Liver (tissue), 9 donors: ENCODE measurements around the gene TRIP12. TPM values are rescaled to one million over a fixed set of nuclear protein-coding genes. Genes with fewer than 3 reads are reported as not detected.

Experiments
- DNase-seq: peaks from one replicate; pipeline ENCODE4 v3.0.0-alpha.2; 2017; ENCODE audit warnings: low spot score
- H3K27ac ChIP-seq, 2 donors: one replicate each; pipeline ENCODE4 v1.7.0; 2013; ENCODE audit warnings: inconsistent platforms in 2 of 2, low read length in 2 of 2, control low read depth in 1 of 2, low read depth in 1 of 2, mild to moderate bottlenecking in 1 of 2
- H3K27me3 ChIP-seq, 4 donors: one replicate each; pipeline versions ENCODE4 v1.6.1 to v1.7.0; 2013; ENCODE audit warnings: low read length in 3 of 4, inconsistent platforms in 1 of 4, mild to moderate bottlenecking in 1 of 4, moderate library complexity in 1 of 4; ENCODE audit not compliant: control insufficient read depth in 4 of 4, insufficient read depth in 4 of 4
- H3K36me3 ChIP-seq, 4 donors: one replicate each; pipeline versions ENCODE4 v1.6.1 to v1.7.0; 2013; ENCODE audit warnings: low read length in 3 of 4, mild to moderate bottlenecking in 3 of 4, low read depth in 1 of 4, moderate library complexity in 1 of 4; ENCODE audit not compliant: control insufficient read depth in 4 of 4, insufficient read depth in 3 of 4
- H3K4me1 ChIP-seq, 4 donors: one replicate each; pipeline versions ENCODE4 v1.6.1 to v1.7.0; 2013; ENCODE audit warnings: low read length in 3 of 4, mild to moderate bottlenecking in 3 of 4, moderate library complexity in 1 of 4; ENCODE audit not compliant: control insufficient read depth in 4 of 4, insufficient read depth in 4 of 4
- H3K4me3 ChIP-seq, 3 donors: one replicate each; pipeline versions ENCODE4 v1.6.1 to v1.7.0; 2013; ENCODE audit warnings: low read length in 3 of 3, control low read depth in 1 of 3, low read depth in 1 of 3, mild to moderate bottlenecking in 1 of 3
- H3K9ac ChIP-seq, 2 donors: one replicate each; pipeline ENCODE4 v1.7.0; 2013; ENCODE audit warnings: low read length in 2 of 2, mild to moderate bottlenecking in 2 of 2, moderate library complexity in 2 of 2, control low read depth in 1 of 2, low read depth in 1 of 2
- H3K9me3 ChIP-seq, 4 donors: one replicate each; pipeline versions ENCODE4 v1.6.1 to v1.7.0; 2013; ENCODE audit warnings: low read length in 3 of 4; ENCODE audit not compliant: control insufficient read depth in 4 of 4
- ATF3 ChIP-seq: IDR thresholded peaks from 2 replicates; pipeline ENCODE4 v1.6.1; 2016; ENCODE audit warnings: antibody characterized with exemption
- CTCF ChIP-seq: fragments of 150-350 bp; IDR thresholded peaks from 2 replicates; pipeline ENCODE4 v1.5.1; 2017; ENCODE audit warnings: improper control_type of control experiment, low read depth, low read length; ENCODE audit not compliant: missing input control
- EGR1 ChIP-seq, 2 donors: IDR thresholded peaks; 2 replicates each; pipeline ENCODE4 v1.6.1; 2016 to 2018; ENCODE audit warnings: antibody characterized with exemption in 2 of 2, low read depth in 2 of 2
- FOXA1 ChIP-seq: IDR thresholded peaks from 2 replicates; pipeline ENCODE4 v1.6.1; 2016; ENCODE audit warnings: antibody characterized with exemption
- FOXA2 ChIP-seq: IDR thresholded peaks from 2 replicates; pipeline ENCODE4 v1.6.1; 2016; ENCODE audit warnings: antibody characterized with exemption
- HNF4A ChIP-seq, 2 donors: conservative IDR thresholded peaks; 2 replicates each; pipeline ENCODE4 v1.6.1; 2016; ENCODE audit warnings: antibody characterized with exemption in 2 of 2, mild to moderate bottlenecking in 2 of 2
- HNF4G ChIP-seq: IDR thresholded peaks from 2 replicates; pipeline ENCODE4 v1.6.1; 2016; ENCODE audit warnings: antibody characterized with exemption
- JUND ChIP-seq, 2 donors: IDR thresholded peaks; 2 replicates each; pipeline ENCODE4 v1.6.1; 2016; ENCODE audit warnings: antibody characterized with exemption in 2 of 2
- MAX ChIP-seq: IDR thresholded peaks from 2 replicates; pipeline ENCODE4 v1.6.1; 2016; ENCODE audit warnings: antibody characterized with exemption
- NR2F2 ChIP-seq: IDR thresholded peaks from 2 replicates; pipeline ENCODE4 v1.6.1; 2016; ENCODE audit warnings: antibody characterized with exemption
- RAD21 ChIP-seq, 2 donors: IDR thresholded peaks; 2 replicates each; pipeline ENCODE4 v1.6.1; 2016; ENCODE audit warnings: antibody characterized with exemption in 2 of 2, mild to moderate bottlenecking in 2 of 2
- REST ChIP-seq: IDR thresholded peaks from 2 replicates; pipeline ENCODE4 v1.6.1; 2016; ENCODE audit warnings: antibody characterized with exemption, mild to moderate bottlenecking
- RXRA ChIP-seq, 2 donors: IDR thresholded peaks; 2 replicates each; pipeline ENCODE4 v1.6.1; 2017 to 2018; ENCODE audit warnings: antibody characterized with exemption in 2 of 2, mild to moderate bottlenecking in 1 of 2
- SP1 ChIP-seq: IDR thresholded peaks from 2 replicates; pipeline ENCODE4 v1.6.1; 2018; ENCODE audit warnings: antibody characterized with exemption, mild to moderate bottlenecking
- TAF1 ChIP-seq: conservative IDR thresholded peaks from 2 replicates; pipeline ENCODE4 v1.6.1; 2016; ENCODE audit warnings: antibody characterized with exemption, mild to moderate bottlenecking
- YY1 ChIP-seq: IDR thresholded peaks from 2 replicates; pipeline ENCODE4 v1.6.1; 2016; ENCODE audit warnings: antibody characterized with exemption, mild to moderate bottlenecking
- ZBTB33 ChIP-seq: IDR thresholded peaks from 2 replicates; pipeline ENCODE4 v1.6.1; 2016; ENCODE audit warnings: antibody characterized with exemption
- WGBS: extraction: QIAGEN DNeasy Blood & Tissue Kit; methylation state at CpG from one replicate; pipeline ENCODE4 v1.1.7; 2013; 5-methylcytosine and 5-hydroxymethylcytosine counted together
- polyA plus RNA-seq, 2 donors: library from polyadenylated mRNA; stranded (reverse) in 1 of 2; unstranded in 1 of 2; fragments of 200-250 nt in 1 of 2; fragments of >200 nt in 1 of 2; fragmentation: Nextera tagmentation in 1 of 2; extraction: Ambion mirVana in 1 of 2; gene quantifications; one replicate each; pipeline versions ENCODE4 v1.2.1 to v1.2.3, GENCODE V29; 2013 to 2015
- total RNA-seq, 2 donors: library from RNA; depleted of rRNA; stranded (reverse); fragments of >200 nt; gene quantifications; one replicate each; pipeline ENCODE4 v1.2.3, GENCODE V29; 2014
- donor health status: healthy.
- donor health status: healthy.
- donor health status: healthy.
- donor health status: healthy.
- donor health status: healthy.

The TRIP12 gene
- total and polyA plus RNA-seq, 4 donors: 13.9 to 128 (median 67.4) TPM

GRCh38 chr2:229774237-229774636, 147.6 kb downstream of the TRIP12 start:
- no peak overlapping the region for H3K4me3 ChIP-seq
- TF ChIP-seq CTCF (no peak), TAF1 (no peak), HNF4G (no peak), ATF3 (no peak), SP1 (no peak), FOXA1 (no peak), YY1 (no peak), NR2F2 (no peak), EGR1 (IDR thresholded peaks at IDR 0.05; ENCODE audit: low read depth in 2 of 2) (no peak), JUND (IDR thresholded peaks at IDR 0.05) (no peak), ZBTB33 (no peak), FOXA2 (no peak)
- H3K36me3 ChIP-seq: peaks cover 9 to 56% (median 47%) of the 10 kb centered on the region in 4 donors
- no peak for DNase-seq
- no peaks in the 10 kb centered on the region for H3K9me3 ChIP-seq
- 100% methylated on average over 1 of the region's 1 CpG for WGBS
- H3K27ac ChIP-seq: no peak overlapping the region
- no peaks in the 10 kb centered on the region for H3K27me3 ChIP-seq
- no peak overlapping the region for H3K9ac ChIP-seq
- H3K4me1 ChIP-seq: no peaks in the 10 kb centered on the region

GRCh38 chr2:229768235-229768634, 153.6 kb downstream of the TRIP12 start:
- Histone ChIP-seq H3K27ac (no peak overlapping the region), H3K4me1 (no peaks in the 10 kb centered on the region), H3K9ac (no peak overlapping the region), H3K9me3 (no peaks in the 10 kb centered on the region), H3K36me3 (peaks cover 10 to 70% (median 55%) of the 10 kb centered on the region in 4 donors), H3K4me3 (no peak overlapping the region), H3K27me3 (no peaks in the 10 kb centered on the region)
- TF ChIP-seq RXRA (IDR thresholded peaks at IDR 0.05): no peak
- no peak for TF ChIP-seq REST
- no peak for TF ChIP-seq ZBTB33
- no peak for TF ChIP-seq FOXA2
- no peak for TF ChIP-seq RAD21 (IDR thresholded peaks at IDR 0.05)
- no peak for TF ChIP-seq TAF1
- TF ChIP-seq JUND (IDR thresholded peaks at IDR 0.05): no peak
- no peak for TF ChIP-seq NR2F2
- no peak for TF ChIP-seq EGR1 (IDR thresholded peaks at IDR 0.05; ENCODE audit: low read depth in 2 of 2)
- no peak for TF ChIP-seq ATF3
- TF ChIP-seq YY1: no peak
- no peak for TF ChIP-seq HNF4A (conservative IDR thresholded peaks at IDR 0.05)
- no peak for TF ChIP-seq SP1
- TF ChIP-seq MAX: no peak
- TF ChIP-seq FOXA1: no peak
- 100% methylated on average over 1 of the region's 1 CpG for WGBS
- no peak for DNase-seq
